ENCODE data around the gene KANSL1.
"Not testable (repeated sequence)": the region's sequence is repeated elsewhere in the genome, so short reads cannot be mapped to it uniquely, and the experiment has no call there.

Gene KANSL1

GRCh38 chr17:46013502-46014165 lies 179.6 kb downstream of the KANSL1 start:
- DNase-seq: no peak

- DNase-seq: no peak
Observed at GRCh38 chr17:46013127-46013501, 180.1 kb downstream of the KANSL1 start.

- no peak for DNase-seq
Observed at GRCh38 chr17:46012506-46013079, 180.6 kb downstream of the KANSL1 start.

GRCh38 chr17:46011711-46012505 lies 181.3 kb downstream of the KANSL1 start:
- no peak for DNase-seq

- no peak for DNase-seq
Observed at GRCh38 chr17:46010597-46011186, 182.5 kb downstream of the KANSL1 start.

- DNase-seq: no peak
Observed at GRCh38 chr17:46009681-46010596, 183.3 kb downstream of the KANSL1 start.

GRCh38 chr17:46008591-46008990 lies 184.6 kb downstream of the KANSL1 start:
- no peak for DNase-seq

- no peak for DNase-seq
Observed at GRCh38 chr17:46007461-46007965, 185.7 kb downstream of the KANSL1 start.

- not testable (repeated sequence) for DNase-seq
Observed at GRCh38 chr17:46006082-46006481, 187.1 kb downstream of the KANSL1 start.

- DNase-seq: no peak
Observed at GRCh38 chr17:46003907-46004748, 189.1 kb downstream of the KANSL1 start.

GRCh38 chr17:46002973-46003316 lies 190.3 kb downstream of the KANSL1 start:
- DNase-seq: no peak

GRCh38 chr17:46002311-46002972 lies 190.8 kb downstream of the KANSL1 start:
- DNase-seq: peak; percentile 75

- DNase-seq: no peak
Observed at GRCh38 chr17:46001390-46002310, 191.6 kb downstream of the KANSL1 start.

- no peak for DNase-seq
Observed at GRCh38 chr17:46000757-46001156, 192.5 kb downstream of the KANSL1 start.

- no peak for DNase-seq
Observed at GRCh38 chr17:46000292-46000691, 192.9 kb downstream of the KANSL1 start.

GRCh38 chr17:45999900-46000290 lies 193.3 kb downstream of the KANSL1 start:
- DNase-seq: no peak

GRCh38 chr17:45998987-45999899 lies 194.0 kb downstream of the KANSL1 start, which contains the start of gene STH:
TSS of gene STH (plus strand) at chr17:45999250. CDS start at chr17:45999280, 30 bp downstream.
- DNase-seq: no peak

- no peak for DNase-seq
Observed at GRCh38 chr17:45997624-45998023, 195.6 kb downstream of the KANSL1 start.

- DNase-seq: no peak
Observed at GRCh38 chr17:45997166-45997565, 196.1 kb downstream of the KANSL1 start.

All from activated CD8-positive, alpha-beta memory T cell treated with anti-CD3 and anti-CD28 coated beads, Interleukin-2, amount 50 U/mL, for 4 hours (primary cell).